Measurements from ENCODE around the gene MED10. TPM values are rescaled to one million over a fixed set of nuclear protein-coding genes. Genes with fewer than 3 reads are reported as not detected.

MED10 gene
- polyA plus RNA-seq, 1 donor (not counting 4 experiments of a cell fraction or from before 2014, with no cell fraction given) = 38.8 TPM

GRCh38 chr5:6403416-6403815 is 25.1 kb upstream of the MED10 start:
- TF ChIP-seq, protein P1, sequence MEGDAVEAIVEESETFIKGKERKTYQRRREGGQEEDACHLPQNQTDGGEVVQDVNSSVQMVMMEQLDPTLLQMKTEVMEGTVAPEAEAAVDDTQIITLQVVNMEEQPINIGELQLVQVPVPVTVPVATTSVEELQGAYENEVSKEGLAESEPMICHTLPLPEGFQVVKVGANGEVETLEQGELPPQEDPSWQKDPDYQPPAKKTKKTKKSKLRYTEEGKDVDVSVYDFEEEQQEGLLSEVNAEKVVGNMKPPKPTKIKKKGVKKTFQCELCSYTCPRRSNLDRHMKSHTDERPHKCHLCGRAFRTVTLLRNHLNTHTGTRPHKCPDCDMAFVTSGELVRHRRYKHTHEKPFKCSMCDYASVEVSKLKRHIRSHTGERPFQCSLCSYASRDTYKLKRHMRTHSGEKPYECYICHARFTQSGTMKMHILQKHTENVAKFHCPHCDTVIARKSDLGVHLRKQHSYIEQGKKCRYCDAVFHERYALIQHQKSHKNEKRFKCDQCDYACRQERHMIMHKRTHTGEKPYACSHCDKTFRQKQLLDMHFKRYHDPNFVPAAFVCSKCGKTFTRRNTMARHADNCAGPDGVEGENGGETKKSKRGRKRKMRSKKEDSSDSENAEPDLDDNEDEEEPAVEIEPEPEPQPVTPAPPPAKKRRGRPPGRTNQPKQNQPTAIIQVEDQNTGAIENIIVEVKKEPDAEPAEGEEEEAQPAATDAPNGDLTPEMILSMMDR (optimal IDR thresholded peaks at IDR 0.05 in 1 of 3, IDR thresholded peaks at IDR 0.05 in 1 of 3, conservative IDR thresholded peaks at IDR 0.05 in 1 of 3; ENCODE audit: extremely low read depth in 1 of 3, insufficient read depth in 2 of 3, low read length in 3 of 3) = no peak
- no peak for TF ChIP-seq EZH2 (IDR thresholded peaks at IDR 0.05; ENCODE audit: low read length)
- no peaks in the 10 kb centered on the region for H3K9me3 ChIP-seq (ENCODE audit: control insufficient read depth, low read depth, low read length)
- no peaks in the 10 kb centered on the region for H3K27me3 ChIP-seq (ENCODE audit: control insufficient read depth, extremely low read depth, insufficient read depth, low read length)
- no peaks in the 10 kb centered on the region for H3K79me2 ChIP-seq (ENCODE audit: control insufficient read depth, insufficient read depth, low read length)
- dilution Hi-C loops (cut with MboI; ENCODE audit: extremely low pct_ligation_motif_present, low sequenced_read_pairs) = no loop called here
- no peak overlapping the region for H3K4me3 ChIP-seq (ENCODE audit: control insufficient read depth in 2 of 3, extremely low read depth in 1 of 3, insufficient read depth in 2 of 3, low read depth in 1 of 3, low read length in 3 of 3)
- no peaks in the 10 kb centered on the region for H4K20me1 ChIP-seq (ENCODE audit: control insufficient read depth, extremely low read depth, insufficient read depth, low read length)
- H2AFZ ChIP-seq (ENCODE audit: control insufficient read depth, low read length) = no peak overlapping the region
- no peak overlapping the region for H3K27ac ChIP-seq (ENCODE audit: control insufficient read depth, insufficient read depth, low read length)
- no peaks in the 10 kb centered on the region for H3K36me3 ChIP-seq (ENCODE audit: control insufficient read depth in 2 of 2, extremely low read depth in 1 of 2, insufficient read depth in 2 of 2, low read length in 2 of 2)
- no peaks in the 10 kb centered on the region for H3K9me1 ChIP-seq (ENCODE audit: control insufficient read depth, extremely low read depth, insufficient read depth, low read length)
- no peak overlapping the region for H3K4me2 ChIP-seq (ENCODE audit: control insufficient read depth, extremely low read depth, insufficient read depth, low read depth, low read length)
- H3K4me1 ChIP-seq (ENCODE audit: control insufficient read depth, extremely low read depth, insufficient read depth, low read length) = peaks cover 29% of the 10 kb centered on the region
- DNase-seq (ENCODE audit: low read depth, low spot score) = no peak
- FAIRE-seq = no peak
- H3K9ac ChIP-seq (ENCODE audit: control insufficient read depth, extremely low read depth, insufficient read depth, low read length) = no peak overlapping the region

DNA sequence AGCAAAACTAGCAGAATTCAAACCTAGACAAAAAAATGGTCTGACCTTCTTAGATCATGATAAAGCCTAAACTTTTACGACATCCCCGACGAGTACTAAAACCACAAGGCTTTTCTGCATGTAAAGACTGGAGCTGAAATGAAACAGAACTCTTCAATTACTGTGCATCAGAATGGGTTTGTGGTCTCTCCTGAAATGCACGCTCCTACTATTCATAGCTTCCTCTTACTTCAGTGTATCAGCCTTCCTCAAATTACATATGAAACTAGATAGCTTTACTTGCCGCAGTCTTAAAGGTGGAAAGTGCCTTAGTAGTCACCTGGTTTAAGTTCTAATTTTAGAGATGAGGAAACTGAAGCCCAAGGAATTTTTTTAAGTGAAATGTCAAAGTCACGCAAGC is 24.6 kb upstream of the MED10 start:
- no peak for DNase-seq (ENCODE audit: low read depth, low spot score)
- Histone ChIP-seq H3K9me3 (ENCODE audit: control insufficient read depth, low read depth, low read length) (no peaks in the 10 kb centered on the region), H3K27ac (ENCODE audit: control insufficient read depth, insufficient read depth, low read length) (no peak overlapping the region), H2AFZ (ENCODE audit: control insufficient read depth, low read length) (no peak overlapping the region), H4K20me1 (ENCODE audit: control insufficient read depth, extremely low read depth, insufficient read depth, low read length) (no peaks in the 10 kb centered on the region), H3K9me1 (ENCODE audit: control insufficient read depth, extremely low read depth, insufficient read depth, low read length) (no peaks in the 10 kb centered on the region), H3K27me3 (ENCODE audit: control insufficient read depth, extremely low read depth, insufficient read depth, low read length) (no peaks in the 10 kb centered on the region), H3K4me1 (ENCODE audit: control insufficient read depth, extremely low read depth, insufficient read depth, low read length) (peaks cover 29% of the 10 kb centered on the region), H3K9ac (ENCODE audit: control insufficient read depth, extremely low read depth, insufficient read depth, low read length) (no peak overlapping the region), H3K36me3 (ENCODE audit: control insufficient read depth in 2 of 2, extremely low read depth in 1 of 2, insufficient read depth in 2 of 2, low read length in 2 of 2) (no peaks in the 10 kb centered on the region), H3K4me2 (ENCODE audit: control insufficient read depth, extremely low read depth, insufficient read depth, low read depth, low read length) (no peak overlapping the region), H3K4me3 (ENCODE audit: control insufficient read depth in 2 of 3, extremely low read depth in 1 of 3, insufficient read depth in 2 of 3, low read depth in 1 of 3, low read length in 3 of 3) (no peak overlapping the region), H3K79me2 (ENCODE audit: control insufficient read depth, insufficient read depth, low read length) (no peaks in the 10 kb centered on the region)
- TF ChIP-seq, protein P1 (optimal IDR thresholded peaks at IDR 0.05 in 1 of 3, IDR thresholded peaks at IDR 0.05 in 1 of 3, conservative IDR thresholded peaks at IDR 0.05 in 1 of 3; ENCODE audit: extremely low read depth in 1 of 3, insufficient read depth in 2 of 3, low read length in 3 of 3) = no peak
- TF ChIP-seq EZH2 (IDR thresholded peaks at IDR 0.05; ENCODE audit: low read length) = no peak
- dilution Hi-C loops (cut with MboI; ENCODE audit: extremely low pct_ligation_motif_present, low sequenced_read_pairs) = no loop called here
- no peak for FAIRE-seq

Measured in keratinocyte (primary cell).